ENCODE results near the gene ASB1. TPM values are rescaled to one million over a fixed set of nuclear protein-coding genes. Genes with fewer than 3 reads are reported as not detected.
A peak's percentile ranks its signal among the peaks of the same experiment; 100 is the strongest.

Gene ASB1, protein sequence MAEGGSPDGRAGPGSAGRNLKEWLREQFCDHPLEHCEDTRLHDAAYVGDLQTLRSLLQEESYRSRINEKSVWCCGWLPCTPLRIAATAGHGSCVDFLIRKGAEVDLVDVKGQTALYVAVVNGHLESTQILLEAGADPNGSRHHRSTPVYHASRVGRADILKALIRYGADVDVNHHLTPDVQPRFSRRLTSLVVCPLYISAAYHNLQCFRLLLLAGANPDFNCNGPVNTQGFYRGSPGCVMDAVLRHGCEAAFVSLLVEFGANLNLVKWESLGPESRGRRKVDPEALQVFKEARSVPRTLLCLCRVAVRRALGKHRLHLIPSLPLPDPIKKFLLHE
- total RNA-seq (39.1 TPM), polyA plus RNA-seq (ENCODE audit: insufficient read depth in 1 of 8, insufficient read length in 8 of 8, low replicate concordance in 1 of 8) (10 to 100 TPM; 40.6 to 48.4 (median 43.4) TPM)
- long read RNA-seq, donor 1, full-length matches to known transcripts, result 4 of 4 reads
- long read RNA-seq, donor 1, partial matches to known transcripts, result 0 of 4 reads
- long read RNA-seq, donor 1, other reads (novel, unspliced or antisense), result 0 of 4 reads
- long read RNA-seq, donor 2, result 0 reads
- long read RNA-seq, donor 3, full-length matches to known transcripts, result 4 of 4 reads
- long read RNA-seq, donor 3, partial matches to known transcripts, result 0 of 4 reads
- long read RNA-seq, donor 3, other reads (novel, unspliced or antisense), result 0 of 4 reads
- long read RNA-seq, donor 4, full-length matches to known transcripts, result 6 of 6 reads
- long read RNA-seq, donor 4, partial matches to known transcripts, result 0 of 6 reads
- long read RNA-seq, donor 4, other reads (novel, unspliced or antisense), result 0 of 6 reads
- long read RNA-seq, donor 5, full-length matches to known transcripts, result 11 of 11 reads
- long read RNA-seq, donor 5, partial matches to known transcripts, result 0 of 11 reads
- long read RNA-seq, donor 5, other reads (novel, unspliced or antisense), result 0 of 11 reads
- long read RNA-seq, donor 6, full-length matches to known transcripts, result 11 of 11 reads
- long read RNA-seq, donor 6, partial matches to known transcripts, result 0 of 11 reads
- long read RNA-seq, donor 6, other reads (novel, unspliced or antisense), result 0 of 11 reads
- long read RNA-seq, donor 7, full-length matches to known transcripts, result 11 of 11 reads
- long read RNA-seq, donor 7, partial matches to known transcripts, result 0 of 11 reads
- long read RNA-seq, donor 7, other reads (novel, unspliced or antisense), result 0 of 11 reads
- long read RNA-seq, donor 8, full-length matches to known transcripts, result 4 of 10 reads
- long read RNA-seq, donor 8, partial matches to known transcripts, result 6 of 10 reads
- long read RNA-seq, donor 8, other reads (novel, unspliced or antisense), result 0 of 10 reads
- long read RNA-seq, donor 9, partial matches to known transcripts, result 0 of 3 reads
- long read RNA-seq, donor 9, other reads (novel, unspliced or antisense), result 0 of 3 reads
- long read RNA-seq, donor 10, full-length matches to known transcripts, result 5 of 5 reads
- long read RNA-seq, donor 10, partial matches to known transcripts, result 0 of 5 reads
- long read RNA-seq, donor 10, other reads (novel, unspliced or antisense), result 0 of 5 reads
- long read RNA-seq, donor 11, full-length matches to known transcripts, result 1 of 6 reads
- long read RNA-seq, donor 11, partial matches to known transcripts, result 5 of 6 reads
- long read RNA-seq, donor 11, other reads (novel, unspliced or antisense), result 0 of 6 reads

GRCh38 chr2:238426568-238427434 lies at the start of gene ASB1:
Gene ASB1, plus strand, starts transcription at chr2:238426927. Its CDS starts 144 bp downstream, at chr2:238427071.
- WGBS (ENCODE audit: insufficient coverage), result under 1% methylated on average over 103 of the region's 104 CpGs
- H3K9me3 ChIP-seq (replicated peaks; ENCODE audit: control insufficient read depth, low read depth, low read length), result peaks cover 11% of the 10 kb centered on the region
- H3K27me3 ChIP-seq (ENCODE audit: control insufficient read depth, insufficient read depth, low read length), result peaks cover 3% of the 10 kb centered on the region
- peaks cover 11% of the 10 kb centered on the region for H3K36me3 ChIP-seq (ENCODE audit: control insufficient read depth, insufficient read depth, low read length)
- peak; percentile 89 for DNase-seq
- peaks cover 49% of the 10 kb centered on the region for H3K4me1 ChIP-seq (ENCODE audit: control insufficient read depth, insufficient read depth, low read length)
- H3K4me3 ChIP-seq (ENCODE audit: low read length), result peak within 1 kb of the TSS; percentile 83
- H3K27ac ChIP-seq (ENCODE audit: low read length), result peak within 1 kb of the TSS; percentile 99

GRCh38 chr2:238378230-238379095 lies 48.3 kb upstream of the ASB1 start:
- Histone ChIP-seq H3K36me3 (ENCODE audit: control insufficient read depth, insufficient read depth, low read length) (peaks cover 11% of the 10 kb centered on the region), H3K27ac (ENCODE audit: low read length) (peak overlapping the region; percentile 29), H3K4me3 (ENCODE audit: low read length) (no peak overlapping the region), H3K4me1 (ENCODE audit: control insufficient read depth, insufficient read depth, low read length) (peaks cover 11% of the 10 kb centered on the region), H3K9me3 (replicated peaks; ENCODE audit: control insufficient read depth, low read depth, low read length) (no peaks in the 10 kb centered on the region), H3K27me3 (ENCODE audit: control insufficient read depth, insufficient read depth, low read length) (no peaks in the 10 kb centered on the region)
- peak; percentile 57 for DNase-seq
- 90% methylated on average over 5 of the region's 11 CpGs for WGBS (ENCODE audit: insufficient coverage)

DNA sequence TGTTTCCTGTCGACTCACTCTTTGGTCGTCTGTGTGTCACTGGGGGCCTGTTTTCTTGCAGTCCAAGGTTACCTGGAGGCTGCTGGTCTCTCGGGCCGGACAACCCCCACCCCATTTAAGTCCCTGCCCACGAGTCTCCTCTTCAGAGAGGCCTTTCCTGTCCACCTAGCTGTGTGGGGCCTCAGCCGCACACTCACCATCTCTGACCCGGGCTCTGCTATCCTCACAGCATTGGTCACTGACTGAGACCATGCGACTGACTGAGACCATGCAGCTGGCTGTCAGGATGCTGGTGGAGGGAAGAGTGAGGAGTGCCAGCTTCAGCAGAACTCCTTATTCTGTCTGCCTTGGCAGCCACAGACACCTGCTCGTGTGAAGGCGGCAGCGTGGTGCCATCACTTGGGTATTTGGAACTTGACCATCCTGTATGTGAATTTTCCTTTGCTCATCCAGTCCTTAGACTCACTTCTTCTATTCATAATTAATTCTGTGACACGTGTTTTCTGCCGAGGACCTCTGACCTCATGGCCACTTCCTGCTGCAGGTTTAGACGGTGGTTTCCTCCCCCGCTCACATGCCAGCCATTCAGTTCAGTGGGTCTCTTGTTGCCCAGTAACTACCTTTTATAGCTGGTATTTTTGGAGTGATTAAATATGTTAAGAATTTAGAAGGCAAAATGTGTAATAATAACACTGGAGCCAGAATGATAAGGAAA lies 47.5 kb upstream of the ASB1 start:
- peaks cover 11% of the 10 kb centered on the region for H3K36me3 ChIP-seq (ENCODE audit: control insufficient read depth, insufficient read depth, low read length)
- H3K4me1 ChIP-seq (ENCODE audit: control insufficient read depth, insufficient read depth, low read length), result peaks cover 11% of the 10 kb centered on the region
- no peak overlapping the region for H3K27ac ChIP-seq (ENCODE audit: low read length)
- no peaks in the 10 kb centered on the region for H3K9me3 ChIP-seq (replicated peaks; ENCODE audit: control insufficient read depth, low read depth, low read length)
- H3K4me3 ChIP-seq (ENCODE audit: low read length), result no peak overlapping the region
- 63% methylated on average over 12 of the region's 15 CpGs for WGBS (ENCODE audit: insufficient coverage)
- no peaks in the 10 kb centered on the region for H3K27me3 ChIP-seq (ENCODE audit: control insufficient read depth, insufficient read depth, low read length)
- DNase-seq, result no peak

DNA sequence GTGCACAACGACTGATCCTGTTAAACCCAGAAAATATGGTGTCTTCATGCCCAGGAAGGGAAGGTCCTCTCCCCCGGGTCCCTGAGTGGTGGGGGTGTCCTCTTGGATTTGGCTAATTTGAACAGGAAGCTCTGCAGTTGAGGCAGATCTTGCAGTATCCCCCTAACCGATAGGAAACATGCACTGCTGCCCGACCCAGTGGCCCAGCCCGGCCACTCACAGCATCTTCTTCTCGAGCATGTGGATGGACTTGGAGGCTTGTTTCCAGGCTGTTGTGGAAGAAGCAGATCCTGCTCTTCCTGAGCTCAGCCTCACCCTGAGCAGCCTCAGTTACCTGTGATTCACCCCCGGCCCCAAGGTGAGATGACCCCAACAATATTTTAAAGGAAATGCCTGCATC lies 46.4 kb upstream of the ASB1 start:
- no peak overlapping the region for H3K27ac ChIP-seq (ENCODE audit: low read length)
- H3K36me3 ChIP-seq (ENCODE audit: control insufficient read depth, insufficient read depth, low read length), result peaks cover 11% of the 10 kb centered on the region
- H3K4me1 ChIP-seq (ENCODE audit: control insufficient read depth, insufficient read depth, low read length), result peaks cover 11% of the 10 kb centered on the region
- WGBS (ENCODE audit: insufficient coverage), result 43% methylated on average over 1 of the region's 7 CpGs
- no peak overlapping the region for H3K4me3 ChIP-seq (ENCODE audit: low read length)
- H3K27me3 ChIP-seq (ENCODE audit: control insufficient read depth, insufficient read depth, low read length), result no peaks in the 10 kb centered on the region
- DNase-seq, result no peak
- H3K9me3 ChIP-seq (replicated peaks; ENCODE audit: control insufficient read depth, low read depth, low read length), result no peaks in the 10 kb centered on the region

GRCh38 chr2:238380785-238381184 lies 45.9 kb upstream of the ASB1 start:
- no peaks in the 10 kb centered on the region for H3K9me3 ChIP-seq (replicated peaks; ENCODE audit: control insufficient read depth, low read depth, low read length)
- no peak overlapping the region for H3K27ac ChIP-seq (ENCODE audit: low read length)
- no peak overlapping the region for H3K4me3 ChIP-seq (ENCODE audit: low read length)
- no peak for DNase-seq
- H3K36me3 ChIP-seq (ENCODE audit: control insufficient read depth, insufficient read depth, low read length), result peaks cover 11% of the 10 kb centered on the region
- no peaks in the 10 kb centered on the region for H3K27me3 ChIP-seq (ENCODE audit: control insufficient read depth, insufficient read depth, low read length)
- peaks cover 11% of the 10 kb centered on the region for H3K4me1 ChIP-seq (ENCODE audit: control insufficient read depth, insufficient read depth, low read length)
- WGBS (ENCODE audit: insufficient coverage), result no CpG with 5 or more reads among the region's 1 CpG

DNA sequence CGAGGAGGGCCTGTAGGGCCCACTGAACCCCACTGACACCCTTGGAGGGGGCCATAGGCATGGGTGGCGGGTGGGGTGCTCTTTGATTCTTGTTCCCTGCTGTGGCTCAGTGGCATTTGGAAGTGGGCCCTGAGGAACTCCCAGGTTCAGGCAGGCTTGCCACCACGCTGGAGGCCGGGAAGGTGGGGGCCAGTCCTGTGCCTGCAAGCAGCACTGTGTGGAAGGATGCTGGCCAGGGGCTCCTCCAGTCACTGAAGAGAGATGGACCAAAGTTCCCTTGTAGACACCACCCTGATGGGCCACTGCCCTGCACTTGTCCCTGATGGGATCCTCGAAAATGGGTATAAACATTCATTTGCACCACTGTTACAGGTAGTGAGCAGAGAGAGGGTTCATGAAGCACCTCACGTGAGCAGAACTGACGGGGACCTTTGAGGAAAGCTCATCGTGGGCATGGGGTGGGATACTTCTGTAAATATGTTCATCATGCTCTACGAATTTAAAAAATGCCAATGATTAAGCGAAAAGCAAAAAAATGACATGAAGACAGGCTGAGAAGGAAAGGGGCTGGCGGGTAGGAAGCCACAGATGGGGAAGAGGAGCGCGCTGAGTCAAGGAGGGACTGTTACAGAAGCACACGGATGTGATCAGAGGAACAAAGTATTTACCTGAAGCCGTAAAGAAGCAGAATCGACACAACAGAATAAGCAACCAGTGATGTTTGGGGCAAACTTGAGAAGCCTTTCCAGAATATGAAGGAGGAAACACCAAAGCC lies 45.2 kb upstream of the ASB1 start:
- Histone ChIP-seq H3K27ac (ENCODE audit: low read length) (no peak overlapping the region), H3K36me3 (ENCODE audit: control insufficient read depth, insufficient read depth, low read length) (peaks cover 11% of the 10 kb centered on the region), H3K9me3 (replicated peaks; ENCODE audit: control insufficient read depth, low read depth, low read length) (no peaks in the 10 kb centered on the region), H3K27me3 (ENCODE audit: control insufficient read depth, insufficient read depth, low read length) (no peaks in the 10 kb centered on the region), H3K4me1 (ENCODE audit: control insufficient read depth, insufficient read depth, low read length) (peaks cover 11% of the 10 kb centered on the region), H3K4me3 (ENCODE audit: low read length) (no peak overlapping the region)
- DNase-seq, result no peak
- 96% methylated on average over 13 of the region's 16 CpGs for WGBS (ENCODE audit: insufficient coverage)

GRCh38 chr2:238382381-238382781 lies 44.3 kb upstream of the ASB1 start:
- H3K27ac ChIP-seq (ENCODE audit: low read length), result no peak overlapping the region
- DNase-seq, result no peak
- H3K9me3 ChIP-seq (replicated peaks; ENCODE audit: control insufficient read depth, low read depth, low read length), result no peaks in the 10 kb centered on the region
- H3K4me1 ChIP-seq (ENCODE audit: control insufficient read depth, insufficient read depth, low read length), result peaks cover 11% of the 10 kb centered on the region
- peaks cover 11% of the 10 kb centered on the region for H3K36me3 ChIP-seq (ENCODE audit: control insufficient read depth, insufficient read depth, low read length)
- no peak overlapping the region for H3K4me3 ChIP-seq (ENCODE audit: low read length)
- 79% methylated on average over 2 of the region's 5 CpGs for WGBS (ENCODE audit: insufficient coverage)
- H3K27me3 ChIP-seq (ENCODE audit: control insufficient read depth, insufficient read depth, low read length), result no peaks in the 10 kb centered on the region

Measured in muscle of leg (tissue), 16 donors.